VCaP (cell line): ENCODE measurements around the gene HPX.

Experiments used
- H3K27ac ChIP-seq: fragments of 450-650 bp; 2 replicates; pipeline ENCODE4 v1.5.1; 2017
- CTCF ChIP-seq: fragments of 450-650 bp; conservative IDR thresholded peaks from 2 replicates; pipeline ENCODE4 v1.5.1; 2017; ENCODE audit warnings: mild to moderate bottlenecking, moderate library complexity

HPX gene

GRCh38 chr11:6388748-6389147 lies 52.0 kb downstream of the HPX start:
- peak overlapping the region; percentile 71; the same call in 1 of the 2 replicates for H3K27ac ChIP-seq
- TF ChIP-seq CTCF, result no peak

GRCh38 chr11:6387811-6388599 lies 52.8 kb downstream of the HPX start:
- H3K27ac ChIP-seq, result no peak overlapping the region
- TF ChIP-seq CTCF, result no peak

GRCh38 chr11:6385046-6385777 lies 55.6 kb downstream of the HPX start:
- no peak for TF ChIP-seq CTCF

More at GRCh38 chr11:6385046-6385777, 55.6 kb downstream of the HPX start:
- no peak overlapping the region for H3K27ac ChIP-seq
